Cerebellar cortex (tissue), 1 donor: Measurements from ENCODE around the gene F12.
A peak's percentile ranks its signal among the peaks of the same experiment; 100 is the strongest.
"Not testable (repeated sequence)": the region's sequence is repeated elsewhere in the genome, so short reads cannot be mapped to it uniquely, and the experiment has no call there.

Experiments used
- DNase-seq: peaks from one replicate; pipeline ENCODE4 v3.0.0-alpha.2; 2015; ENCODE audit warnings: low spot score

The F12 gene

GRCh38 chr5:177432143-177432838 lies 22.9 kb upstream of the F12 start:
- no peak for DNase-seq

GRCh38 chr5:177431317-177432142 lies 22.2 kb upstream of the F12 start:
- peak; percentile 60 for DNase-seq

- DNase-seq, result no peak
These were observed 21.6 kb upstream of the F12 start for GRCh38 chr5:177430972-177431316.

- DNase-seq, result no peak
These were observed 21.0 kb upstream of the F12 start for GRCh38 chr5:177430140-177430951.

- no peak for DNase-seq
These were observed 20.1 kb upstream of the F12 start for GRCh38 chr5:177429248-177430040.

GRCh38 chr5:177428574-177429217 lies 19.3 kb upstream of the F12 start:
- no peak for DNase-seq

GRCh38 chr5:177427919-177428573 lies 18.7 kb upstream of the F12 start:
- no peak for DNase-seq

- no peak for DNase-seq
These were observed 18.0 kb upstream of the F12 start for GRCh38 chr5:177427211-177427822.

- no peak for DNase-seq
These were observed 17.3 kb upstream of the F12 start, which contains the start of gene GRK6 for GRCh38 chr5:177426566-177427210. TSS of gene GRK6 (plus strand) at chr5:177426676. CDS start at chr5:177426846, 170 bp downstream.

- DNase-seq, result peak; percentile 100
These were observed 16.6 kb upstream of the F12 start for GRCh38 chr5:177425801-177426565.

GRCh38 chr5:177425196-177425800 lies 15.9 kb upstream of the F12 start:
- no peak for DNase-seq

- peak; percentile 70 for DNase-seq
These were observed 14.3 kb upstream of the F12 start for GRCh38 chr5:177423671-177424070.

- DNase-seq, result no peak
These were observed 11.9 kb upstream of the F12 start for GRCh38 chr5:177421062-177421798.

- DNase-seq, result not testable (repeated sequence)
These were observed 11.1 kb upstream of the F12 start for GRCh38 chr5:177420472-177420871.

- DNase-seq, result no peak
These were observed 9.7 kb upstream of the F12 start for GRCh38 chr5:177419046-177419445.

GRCh38 chr5:177417081-177417480 lies 7.7 kb upstream of the F12 start:
- DNase-seq, result not testable (repeated sequence)

GRCh38 chr5:177414481-177414880 lies 5.1 kb upstream of the F12 start:
- DNase-seq, result no peak
